Lower leg skin (tissue), 3 donors: ENCODE results near the gene KCNMA1.

Source experiments
- CTCF ChIP-seq, 3 donors: fragments of 450-650 bp; IDR thresholded peaks; one replicate each; pipeline ENCODE4 v1.5.1; 2016; ENCODE audit warnings: antibody characterized with exemption in 3 of 3, mild to moderate bottlenecking in 3 of 3, moderate library complexity in 2 of 3
- POLR2A ChIP-seq, 2 donors: fragments of 450-650 bp; IDR thresholded peaks; one replicate each; pipeline ENCODE4 v1.6.1; 2016 to 2017; ENCODE audit warnings: antibody characterized with exemption in 2 of 2, mild to moderate bottlenecking in 1 of 2, moderate library complexity in 1 of 2

- no peak for TF ChIP-seq CTCF (IDR thresholded peaks at IDR 0.05)
- no peak for TF ChIP-seq POLR2A (IDR thresholded peaks at IDR 0.05)
Observed at GRCh38 chr10:77479586-77479985, 158.0 kb downstream of the KCNMA1 start.
